Astrocyte of the cerebellum (primary cell): Measurements from ENCODE around the gene GDI1.
A peak's percentile ranks its signal among the peaks of the same experiment; 100 is the strongest.

Source experiments
- DNase-seq: peaks from one replicate; pipeline ENCODE4 v3.0.0-alpha.2; 2011; ENCODE audit warnings: low read depth
- H3K4me3 ChIP-seq: 2 replicates; pipeline ENCODE4 v1.5.1; 2011; ENCODE audit warnings: mild to moderate bottlenecking, low read depth, low read length, moderate library complexity
- in situ Hi-C: cut with HindIII; loops from 2 replicates; pipeline ENCODE4 v1.10.0; 2017; ENCODE audit warnings: low sequenced_read_pairs
- TF ChIP-seq, protein P1 (sequence below): IDR thresholded peaks from 2 replicates; pipeline ENCODE4 v1.5.1; 2012; ENCODE audit warnings: low read length, low read depth, moderate library complexity, mild to moderate bottlenecking; ENCODE audit errors: missing control alignments

GDI1 gene

GRCh38 chrX:154432210-154432609 lies 4.7 kb upstream of the GDI1 start:
- in situ Hi-C loops: no loop called here

DNA sequence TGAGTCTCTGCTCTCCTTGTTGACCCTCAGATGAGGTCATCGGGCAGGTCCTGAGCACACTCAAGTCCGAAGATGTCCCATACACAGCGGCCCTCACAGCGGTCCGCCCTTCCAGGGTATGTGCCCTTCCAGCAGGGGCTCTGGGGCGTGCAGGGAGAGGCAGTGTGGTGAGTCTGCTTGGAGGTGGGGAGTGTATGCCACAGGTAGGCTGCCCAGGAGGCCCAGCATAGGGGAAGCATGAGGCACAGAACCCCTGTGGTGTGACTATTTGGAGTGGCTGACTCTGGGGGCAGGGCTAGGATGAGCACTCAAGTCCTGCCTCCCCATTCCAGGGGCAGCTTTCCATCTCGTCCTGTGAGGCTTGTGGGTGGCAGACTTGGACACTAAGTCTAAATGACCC lies 3.3 kb upstream of the GDI1 start:
- TF ChIP-seq, protein P1, sequence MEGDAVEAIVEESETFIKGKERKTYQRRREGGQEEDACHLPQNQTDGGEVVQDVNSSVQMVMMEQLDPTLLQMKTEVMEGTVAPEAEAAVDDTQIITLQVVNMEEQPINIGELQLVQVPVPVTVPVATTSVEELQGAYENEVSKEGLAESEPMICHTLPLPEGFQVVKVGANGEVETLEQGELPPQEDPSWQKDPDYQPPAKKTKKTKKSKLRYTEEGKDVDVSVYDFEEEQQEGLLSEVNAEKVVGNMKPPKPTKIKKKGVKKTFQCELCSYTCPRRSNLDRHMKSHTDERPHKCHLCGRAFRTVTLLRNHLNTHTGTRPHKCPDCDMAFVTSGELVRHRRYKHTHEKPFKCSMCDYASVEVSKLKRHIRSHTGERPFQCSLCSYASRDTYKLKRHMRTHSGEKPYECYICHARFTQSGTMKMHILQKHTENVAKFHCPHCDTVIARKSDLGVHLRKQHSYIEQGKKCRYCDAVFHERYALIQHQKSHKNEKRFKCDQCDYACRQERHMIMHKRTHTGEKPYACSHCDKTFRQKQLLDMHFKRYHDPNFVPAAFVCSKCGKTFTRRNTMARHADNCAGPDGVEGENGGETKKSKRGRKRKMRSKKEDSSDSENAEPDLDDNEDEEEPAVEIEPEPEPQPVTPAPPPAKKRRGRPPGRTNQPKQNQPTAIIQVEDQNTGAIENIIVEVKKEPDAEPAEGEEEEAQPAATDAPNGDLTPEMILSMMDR: no peak
- DNase-seq: no peak
- no peak overlapping the region for H3K4me3 ChIP-seq
- in situ Hi-C loops: no loop called here

More at GRCh38 chrX:154432210-154432609, 4.7 kb upstream of the GDI1 start:
- H3K4me3 ChIP-seq: no peak overlapping the region
- TF ChIP-seq, protein P1: no peak
- no peak for DNase-seq

DNA sequence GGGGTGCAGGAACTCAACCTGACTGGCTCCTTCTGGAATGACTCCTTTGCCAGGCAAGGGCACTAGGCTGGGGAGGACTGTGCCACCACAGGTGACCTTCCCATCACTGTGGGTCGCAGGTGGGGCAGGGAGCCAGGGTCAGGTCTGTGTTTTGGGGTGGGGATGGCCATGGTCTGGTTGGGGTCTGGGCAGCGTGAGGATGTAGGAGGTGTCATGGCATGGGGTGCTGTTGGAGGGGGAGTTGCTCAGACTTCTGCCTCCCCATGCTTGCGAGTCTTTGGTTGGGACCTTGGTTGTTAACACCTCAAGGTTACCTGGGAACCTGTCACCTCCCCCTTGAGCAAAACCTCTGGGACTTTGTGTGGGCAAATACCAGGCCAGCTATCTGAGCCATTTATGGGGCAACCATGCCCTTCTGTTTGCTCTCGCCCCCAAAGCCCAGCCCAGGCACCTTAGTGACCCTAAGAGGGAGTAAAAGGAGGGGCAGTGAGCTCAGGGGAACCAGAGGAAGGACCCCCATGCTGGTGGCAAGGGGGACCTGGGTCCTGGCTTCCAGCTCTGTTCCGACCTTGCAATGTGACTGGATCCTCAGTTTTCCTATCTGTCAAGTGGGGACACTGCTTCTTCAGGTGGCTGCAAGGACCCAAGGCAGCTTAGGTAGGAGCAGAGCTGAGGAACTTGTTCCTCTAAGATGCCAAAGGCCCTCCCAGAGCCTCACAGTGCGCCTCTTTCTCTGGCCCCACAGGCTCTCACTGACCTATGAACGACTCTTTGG lies 2.4 kb upstream of the GDI1 start:
- DNase-seq: no peak
- TF ChIP-seq, protein P1: no peak
- in situ Hi-C loops: no loop called here

GRCh38 chrX:154435171-154435733 lies 1.7 kb upstream of the GDI1 start:
- TF ChIP-seq, protein P1: no peak
- no peak for DNase-seq
- no peak overlapping the region for H3K4me3 ChIP-seq
- in situ Hi-C loops: no loop called here

More for the DNA sequence above, 2.4 kb upstream of the GDI1 start:
- H3K4me3 ChIP-seq: no peak overlapping the region

- in situ Hi-C loops: no loop called here
- TF ChIP-seq, protein P1: no peak
- DNase-seq: no peak
- H3K4me3 ChIP-seq: peak overlapping the region; percentile 62
Measured at GRCh38 chrX:154436374-154436982, 476 bp upstream of the GDI1 start.

- no peak for DNase-seq
- in situ Hi-C loops: no loop called here
- H3K4me3 ChIP-seq: peak overlapping the region; percentile 62
- TF ChIP-seq, protein P1: no peak
Measured at GRCh38 chrX:154437971-154438893, 1.3 kb downstream of the GDI1 start.
